ENCODE results near the gene TFF3. TPM values are rescaled to one million over a fixed set of nuclear protein-coding genes. Genes with fewer than 3 reads are reported as not detected.

TFF3 gene
- total and polyA plus RNA-seq, 2 experiments from 2014 or later, result 84.4 to 589 TPM

DNA sequence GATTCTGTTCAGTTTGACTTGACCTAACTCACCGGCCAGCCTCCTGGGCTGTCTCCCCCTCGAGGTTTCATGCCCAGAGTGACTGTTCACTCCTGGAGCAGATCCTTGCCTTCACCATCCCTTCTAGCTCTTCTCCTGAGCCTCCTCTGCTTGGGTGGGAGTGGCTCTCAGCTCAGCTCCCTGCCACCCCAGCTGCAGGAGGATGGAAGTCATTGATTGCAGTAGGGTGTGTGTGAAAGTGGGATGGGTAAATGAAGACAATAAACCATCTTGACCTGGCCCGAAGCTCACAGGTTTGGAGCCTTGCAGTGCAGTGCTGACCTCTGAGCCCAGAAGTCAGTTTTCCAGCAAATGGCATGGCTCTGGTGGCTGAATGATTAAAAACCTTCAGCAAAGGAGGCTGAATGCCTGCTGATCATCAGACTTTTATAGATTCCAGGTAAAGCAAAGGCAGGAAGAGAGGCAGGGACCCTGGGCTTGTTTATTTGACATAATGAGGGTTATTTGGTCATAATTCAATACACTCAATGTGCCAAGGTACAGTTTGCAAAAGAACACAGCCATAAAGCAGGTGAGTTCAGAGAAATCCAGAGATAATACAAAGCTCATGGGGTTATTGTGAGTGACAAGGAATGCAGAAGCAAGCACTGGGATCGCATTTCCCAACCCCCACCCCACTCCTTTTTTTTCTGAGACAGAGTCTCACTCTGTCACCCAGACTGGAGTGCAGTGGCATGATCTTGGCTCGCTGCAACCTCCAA is 17.5 kb upstream of the TFF3 start:
- Histone ChIP-seq H3K27ac (peak overlapping the region; percentile 80), H3K4me2 (no peak overlapping the region), H3K9me2 (replicated peaks; ENCODE audit: insufficient read depth) (no peaks in the 10 kb centered on the region), H3K4me3 (no peak overlapping the region), H3K9me3 (ENCODE audit: low read depth) (no peaks in the 10 kb centered on the region), H3K79me2 (no peaks in the 10 kb centered on the region), H2AFZ (no peak overlapping the region), H4K20me1 (ENCODE audit: insufficient read depth, poor library complexity, severe bottlenecking) (no peaks in the 10 kb centered on the region), H3K27me3 (no peaks in the 10 kb centered on the region), H3K4me1 (ENCODE audit: insufficient read depth) (peaks cover 25% of the 10 kb centered on the region), H3K36me3 (replicated peaks; ENCODE audit: insufficient read depth, low read depth) (no peaks in the 10 kb centered on the region)
- 66% methylated on average over 5 of the region's 5 CpGs for WGBS (ENCODE audit: low lambda C conversion rate, missing lambda C conversion rate)
- no peak for TF ChIP-seq EZH2phosphoT487 (IDR thresholded peaks at IDR 0.05; ENCODE audit: low read depth, severe bottlenecking, unreplicated experiment)
- TF ChIP-seq EZH2 (IDR thresholded peaks at IDR 0.05; ENCODE audit: borderline replicate concordance), result no peak
- no peak for TF ChIP-seq CTCF (IDR thresholded peaks at IDR 0.05; ENCODE audit: poor library complexity)
- peak; percentile 57 for DNase-seq (ENCODE audit: low spot score)

DNA sequence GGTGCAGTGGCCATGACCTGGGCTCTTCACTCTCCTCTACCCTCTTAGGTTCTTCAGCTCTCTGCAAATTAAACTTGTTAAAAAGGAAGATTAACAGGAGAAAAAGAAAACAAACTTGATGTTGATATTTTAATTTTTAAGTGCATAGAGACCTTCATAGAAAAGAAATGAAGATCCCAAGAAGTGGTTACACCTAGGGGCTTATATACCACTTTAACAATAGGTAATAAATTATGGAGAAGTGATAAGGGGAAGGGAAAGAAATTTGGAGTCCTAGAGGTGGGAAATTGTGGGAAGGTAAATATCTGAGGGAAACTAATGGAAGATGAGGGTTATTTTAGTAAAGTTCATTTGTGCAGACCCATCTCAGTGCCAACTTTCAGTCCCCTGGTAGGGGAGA is 16.5 kb upstream of the TFF3 start:
- no peaks in the 10 kb centered on the region for H3K79me2 ChIP-seq
- H3K9me3 ChIP-seq (ENCODE audit: low read depth), result no peaks in the 10 kb centered on the region
- H4K20me1 ChIP-seq (ENCODE audit: insufficient read depth, poor library complexity, severe bottlenecking), result no peaks in the 10 kb centered on the region
- no peak overlapping the region for H3K4me3 ChIP-seq
- TF ChIP-seq EZH2phosphoT487 (IDR thresholded peaks at IDR 0.05; ENCODE audit: low read depth, severe bottlenecking, unreplicated experiment) (no peak), CTCF (IDR thresholded peaks at IDR 0.05; ENCODE audit: poor library complexity) (no peak), EZH2 (IDR thresholded peaks at IDR 0.05; ENCODE audit: borderline replicate concordance) (no peak)
- H3K9me2 ChIP-seq (replicated peaks; ENCODE audit: insufficient read depth), result no peaks in the 10 kb centered on the region
- H3K27ac ChIP-seq, result peak overlapping the region; percentile 80
- peaks cover 25% of the 10 kb centered on the region for H3K4me1 ChIP-seq (ENCODE audit: insufficient read depth)
- DNase-seq (ENCODE audit: low spot score), result no peak
- H2AFZ ChIP-seq, result no peak overlapping the region
- H3K4me2 ChIP-seq, result no peak overlapping the region
- no peaks in the 10 kb centered on the region for H3K27me3 ChIP-seq
- H3K36me3 ChIP-seq (replicated peaks; ENCODE audit: insufficient read depth, low read depth), result no peaks in the 10 kb centered on the region

DNA sequence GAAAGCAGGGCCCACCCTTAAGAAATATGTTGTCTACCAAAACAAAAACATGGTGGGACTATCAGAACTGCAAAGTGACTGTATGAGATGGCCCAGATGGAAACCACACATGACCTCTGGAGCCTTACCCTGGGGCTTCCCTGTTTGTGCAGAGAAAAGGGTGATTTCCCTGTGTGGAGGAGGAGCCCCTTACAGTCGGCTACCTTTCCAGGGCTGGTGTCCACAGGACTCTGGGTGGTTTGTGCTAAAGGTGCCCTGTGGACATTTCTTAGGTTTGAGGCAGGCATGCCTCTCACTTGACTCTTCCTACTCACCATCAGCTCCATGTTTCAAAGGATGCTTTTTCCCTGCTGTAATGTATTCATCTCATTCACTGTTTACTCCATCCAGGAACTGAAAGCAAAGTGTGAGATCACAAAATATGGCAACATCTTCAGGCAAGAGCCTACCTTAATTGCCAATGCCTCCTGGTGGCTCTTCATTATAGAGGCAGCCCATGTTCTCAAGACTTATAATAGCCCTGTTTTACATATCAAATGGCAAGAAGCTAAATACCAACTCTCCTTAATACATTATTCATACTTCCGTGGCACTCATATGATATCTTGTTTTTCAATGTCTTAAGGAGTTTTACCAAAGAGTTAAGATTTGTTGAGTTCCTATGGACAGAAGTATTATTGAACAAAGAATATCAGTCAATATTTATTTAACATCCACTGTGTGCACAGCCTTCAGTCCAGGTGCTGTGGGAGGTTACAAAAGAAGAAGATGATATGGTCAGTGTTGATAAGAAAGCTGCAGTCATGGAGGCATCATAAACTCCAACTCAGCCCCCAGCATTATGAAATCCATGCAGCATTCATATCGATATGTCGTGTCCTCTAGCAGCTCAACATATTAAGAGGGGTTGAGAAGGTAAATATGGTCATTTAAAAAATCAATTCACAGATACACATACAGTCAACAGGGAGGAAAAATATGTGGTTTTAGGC is 15.5 kb upstream of the TFF3 start:
- H3K4me3 ChIP-seq, result no peak overlapping the region
- H3K36me3 ChIP-seq (replicated peaks; ENCODE audit: insufficient read depth, low read depth), result no peaks in the 10 kb centered on the region
- peaks cover 25% of the 10 kb centered on the region for H3K4me1 ChIP-seq (ENCODE audit: insufficient read depth)
- no peaks in the 10 kb centered on the region for H4K20me1 ChIP-seq (ENCODE audit: insufficient read depth, poor library complexity, severe bottlenecking)
- peak overlapping the region; percentile 34 for H3K4me2 ChIP-seq
- no peak for DNase-seq (ENCODE audit: low spot score)
- H3K9me3 ChIP-seq (ENCODE audit: low read depth), result no peaks in the 10 kb centered on the region
- no peak for TF ChIP-seq EZH2phosphoT487 (IDR thresholded peaks at IDR 0.05; ENCODE audit: low read depth, severe bottlenecking, unreplicated experiment)
- no peak for TF ChIP-seq CTCF (IDR thresholded peaks at IDR 0.05; ENCODE audit: poor library complexity)
- TF ChIP-seq EZH2 (IDR thresholded peaks at IDR 0.05; ENCODE audit: borderline replicate concordance), result no peak
- H2AFZ ChIP-seq, result no peak overlapping the region
- no peaks in the 10 kb centered on the region for H3K27me3 ChIP-seq
- WGBS (ENCODE audit: low lambda C conversion rate, missing lambda C conversion rate), result 56% methylated on average over 4 of the region's 4 CpGs
- H3K9me2 ChIP-seq (replicated peaks; ENCODE audit: insufficient read depth), result no peaks in the 10 kb centered on the region
- H3K79me2 ChIP-seq, result no peaks in the 10 kb centered on the region
- H3K27ac ChIP-seq, result peak overlapping the region; percentile 80
